Left cardiac atrium (tissue), 4 donors: ENCODE measurements around the gene ALG9. TPM values are rescaled to one million over a fixed set of nuclear protein-coding genes. Genes with fewer than 3 reads are reported as not detected.

ENCODE experiments used
- ATAC-seq, 2 donors: fragments of 200-7000 bp; cut with Tn5 transposase; one replicate each; pipeline ENCODE4 v1.9.1; 2020; ENCODE audit warnings: mild to moderate bottlenecking in 2 of 2, moderate library complexity in 2 of 2
- DNase-seq: peaks from one replicate; pipeline ENCODE4 v3.0.0-alpha.2; 2020
- intact Hi-C, 2 donors: fragments of 100-400 bp; cut with DNase I; formaldehyde crosslinking; loops; one replicate each; pipeline versions ENCODE4 v1.14.1 to v1.15.1; 2022 to 2023
- long read RNA-seq: library from polyadenylated mRNA; unstranded; transcript quantifications from one replicate; pipeline ENCODE4 v2.0.0, GENCODE V29; 2021
- total RNA-seq, 2 donors: library from RNA; stranded (reverse); fragmentation: NEBNext Ultra II Directional; extraction: Animal tissue kit (Norgen Biotek cat#: 25700); gene quantifications; one replicate each; pipeline ENCODE4 v1.2.1, GENCODE V29; 2021
- donor health status: DM: no; HTN: yes; CAD: no.
- donor health status: DM: no; HTN: yes; CAD: no; lungs with severe emphysema.
- donor health status: DM: yes; HTN: yes; CAD: no.
- donor health status: Dilated cardiomyopathy.

The ALG9 gene
- 100 to 1,000 TPM in 1 of 2 donors, 10 to 100 TPM in 1; 31.5 to 116 TPM for total RNA-seq
- long read RNA-seq, transcript ALG9-214 (15 exons, 2,028 nt): major isoform, 10 of 37 reads
- long read RNA-seq, partial matches to known transcripts: 6 of 37 reads
- long read RNA-seq, other reads (novel, unspliced or antisense): 14 of 37 reads

- ATAC-seq (peak; percentile 97), DNase-seq (peak; percentile 86)
- intact Hi-C loops: loop anchor here in 1 of 2 donors (10.0 kb wide), 2 partner anchors 64 to 104 kb away; partner anchors contain the start of gene DIXDC1
Observed at GRCh38 chr11:111870886-111871692, at the start of gene ALG9. Gene ALG9, minus strand, starts transcription at chr11:111871581. Its CDS starts 99 bp downstream, at chr11:111871482.

GRCh38 chr11:111920908-111921307, 49.5 kb upstream of the ALG9 start:
- intact Hi-C loops: no loop called here
- no peak for DNase-seq

GRCh38 chr11:111918390-111919256, 47.2 kb upstream of the ALG9 start, which contains the start of gene C11orf52:
Gene C11orf52, plus strand, starts transcription at chr11:111918913. Its CDS starts 60 bp downstream, at chr11:111918973.
- intact Hi-C loops: no loop called here
- DNase-seq (no peak), ATAC-seq (peak in 1 of 2 donors; percentile 56)

More at GRCh38 chr11:111920908-111921307, 49.5 kb upstream of the ALG9 start:
- ATAC-seq: no peak

GRCh38 chr11:111917788-111918187, 46.4 kb upstream of the ALG9 start:
- intact Hi-C loops: no loop called here
- DNase-seq: no peak
- ATAC-seq: no peak

GRCh38 chr11:111917312-111917711, 45.9 kb upstream of the ALG9 start:
- no peak for DNase-seq
- intact Hi-C loops: no loop called here
- no peak for ATAC-seq

- intact Hi-C loops: no loop called here
- ATAC-seq: no peak
- DNase-seq: no peak
Observed at GRCh38 chr11:111916768-111917167, 45.4 kb upstream of the ALG9 start.

GRCh38 chr11:111913997-111914396, 42.6 kb upstream of the ALG9 start:
- peak; percentile 10 to 48 for ATAC-seq
- intact Hi-C loops: no loop called here
- DNase-seq: peak; percentile 75

GRCh38 chr11:111913031-111913861, 41.9 kb upstream of the ALG9 start:
- peak; percentile 13 to 35 for ATAC-seq
- DNase-seq: no peak
- intact Hi-C loops: no loop called here

- DNase-seq (peak; percentile 61), ATAC-seq (peak; percentile 33 to 45)
- intact Hi-C loops: no loop called here
Observed at GRCh38 chr11:111912535-111912934, 41.2 kb upstream of the ALG9 start, which contains the start of gene HSPB2. Gene HSPB2, plus strand, starts transcription at chr11:111912734. Its CDS starts 96 bp downstream, at chr11:111912830.

GRCh38 chr11:111911563-111912401, 40.4 kb upstream of the ALG9 start, which contains the start of gene CRYAB:
Gene CRYAB, minus strand, starts transcription at chr11:111911770. Its CDS starts 46 bp downstream, at chr11:111911724.
- intact Hi-C loops: no loop called here
- peak; percentile 90 for DNase-seq
- peak; percentile 82 to 87 for ATAC-seq

- ATAC-seq (peak; percentile 2 to 24), DNase-seq (peak; percentile 42)
- intact Hi-C loops: no loop called here
Observed at GRCh38 chr11:111910676-111911562, 39.5 kb upstream of the ALG9 start.

GRCh38 chr11:111909378-111909777, 38.0 kb upstream of the ALG9 start:
- no peak for ATAC-seq
- intact Hi-C loops: no loop called here
- DNase-seq: no peak

- ATAC-seq: no peak
- intact Hi-C loops: no loop called here
- no peak for DNase-seq
Observed at GRCh38 chr11:111908639-111909305, 37.4 kb upstream of the ALG9 start.

- intact Hi-C loops: no loop called here
- no peak for ATAC-seq
Observed at GRCh38 chr11:111906680-111907079, 35.3 kb upstream of the ALG9 start.

GRCh38 chr11:111905411-111905810, 34.0 kb upstream of the ALG9 start:
- intact Hi-C loops: no loop called here
- peak; percentile 65 to 80 for ATAC-seq
- DNase-seq: no peak

More at GRCh38 chr11:111906680-111907079, 35.3 kb upstream of the ALG9 start:
- DNase-seq: no peak

GRCh38 chr11:111886844-111887243, 15.5 kb upstream of the ALG9 start:
- ATAC-seq: no peak
- intact Hi-C loops: no loop called here
- DNase-seq: no peak
